Embryonic facial prominence (tissue), 1 donor: ENCODE measurements around the gene SEMA3C.

Experiments used
- DNase-seq: peaks from one replicate; pipeline ENCODE4 v3.0.0-alpha.2; 2016; ENCODE audit errors: extremely low spot score

The SEMA3C gene

GRCh38 chr7:80734011-80734410, 184.8 kb downstream of the SEMA3C start:
- no peak for DNase-seq

- no peak for DNase-seq
These were observed 185.4 kb downstream of the SEMA3C start for GRCh38 chr7:80733333-80733915.

- DNase-seq, result no peak
These were observed 186.2 kb downstream of the SEMA3C start for GRCh38 chr7:80732630-80733029.

- DNase-seq, result no peak
These were observed 187.6 kb downstream of the SEMA3C start for GRCh38 chr7:80731281-80731680.

DNA sequence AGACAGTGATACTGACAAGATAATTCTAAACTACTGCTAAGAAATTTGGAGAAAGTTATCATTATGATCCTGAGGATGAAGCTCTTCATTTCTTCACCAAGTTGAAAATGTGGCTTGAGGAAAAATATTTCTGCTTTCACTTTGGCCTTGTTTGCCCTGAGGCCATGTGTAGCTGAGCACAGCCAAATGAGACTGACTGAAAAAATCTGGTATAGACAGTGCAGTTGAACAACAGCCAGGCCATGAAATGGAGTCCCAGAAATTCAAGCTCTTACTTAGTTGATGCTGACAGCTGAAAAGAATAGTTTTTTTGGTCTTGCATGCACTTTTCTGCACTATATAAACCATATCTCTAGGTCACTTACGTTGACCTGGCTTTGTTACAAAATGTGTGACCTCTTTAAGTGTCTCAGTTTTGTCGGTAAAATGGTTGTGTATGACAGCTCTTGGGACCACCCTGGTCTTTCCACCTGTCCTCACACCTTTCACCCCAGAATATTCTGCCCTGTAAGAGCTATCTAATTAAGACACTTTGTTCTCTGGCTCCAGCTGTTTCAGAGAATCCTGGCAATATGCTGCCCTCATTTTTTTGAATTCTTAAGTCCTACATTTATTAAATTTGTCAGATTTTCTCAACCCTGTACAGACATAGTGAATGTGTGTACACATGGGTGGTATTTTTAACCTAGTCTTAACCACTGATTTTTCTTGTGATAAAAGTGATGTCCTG, 189.1 kb downstream of the SEMA3C start:
- DNase-seq, result no peak

DNA sequence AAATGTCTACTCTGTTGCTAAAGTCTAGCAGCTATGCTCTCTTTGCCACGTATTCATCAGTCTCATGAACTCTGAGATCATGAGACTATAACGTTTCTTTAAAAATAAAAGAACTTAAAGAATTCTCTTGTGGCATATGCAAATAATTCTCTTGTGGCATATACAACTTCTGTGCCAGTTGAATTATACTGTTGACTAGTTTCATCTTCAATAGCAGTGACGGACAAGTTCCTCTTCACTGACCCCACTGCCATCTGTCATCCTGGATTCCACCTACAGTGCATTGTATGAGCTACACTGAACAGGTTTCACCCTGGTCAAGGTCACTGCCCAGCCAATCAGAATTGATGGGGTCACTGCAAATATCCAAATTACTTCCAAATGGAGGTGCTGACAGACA, 192.2 kb downstream of the SEMA3C start:
- no peak for DNase-seq

DNA sequence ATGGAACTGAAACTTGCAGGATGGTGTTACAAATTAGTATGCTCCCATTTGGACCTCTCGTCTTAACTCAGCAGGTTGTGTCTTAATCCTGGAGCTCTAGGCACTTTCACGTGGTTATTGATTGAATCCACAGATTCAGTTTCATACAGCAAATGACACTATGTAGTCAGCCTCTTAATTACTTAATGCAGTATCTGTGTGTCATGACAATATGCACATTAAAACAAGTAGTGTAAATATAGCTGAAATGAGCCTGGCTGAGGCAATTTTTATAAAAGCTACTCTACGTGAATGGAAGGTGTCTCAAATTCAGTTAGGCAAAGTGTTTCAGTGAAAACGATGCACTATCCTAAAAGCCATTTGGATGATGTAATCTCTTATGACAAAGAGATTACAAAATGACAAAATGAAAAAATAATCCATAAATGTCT, 193.7 kb downstream of the SEMA3C start:
- no peak for DNase-seq

GRCh38 chr7:80724249-80724871, 194.5 kb downstream of the SEMA3C start:
- DNase-seq, result no peak

DNA sequence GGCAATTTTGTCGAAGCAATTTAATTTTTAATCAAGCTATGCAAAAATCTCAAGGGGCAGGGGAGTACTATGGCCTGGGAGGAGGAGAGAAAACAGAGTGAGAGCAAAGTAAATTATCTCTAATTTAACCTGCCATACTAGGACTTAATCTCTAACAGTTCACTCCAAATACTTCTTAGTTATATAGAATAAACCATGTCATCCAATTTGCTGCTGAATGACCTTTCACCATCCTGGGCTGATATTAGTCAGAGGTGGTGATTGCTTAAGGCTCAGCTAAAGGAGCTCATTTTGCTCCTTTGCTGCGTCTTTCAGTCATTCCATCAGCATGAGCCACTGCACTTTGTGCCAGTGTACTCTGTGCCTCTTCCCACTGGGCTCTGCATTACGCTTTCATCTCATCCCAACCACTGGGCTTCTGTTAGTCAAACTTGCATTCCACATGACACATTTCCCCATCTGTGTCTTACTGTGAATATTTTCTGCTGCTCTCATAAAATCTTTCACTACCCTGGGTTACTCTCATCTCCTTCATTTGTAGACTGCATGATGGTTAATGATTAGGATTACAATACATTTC, 196.1 kb downstream of the SEMA3C start:
- DNase-seq, result no peak

DNA sequence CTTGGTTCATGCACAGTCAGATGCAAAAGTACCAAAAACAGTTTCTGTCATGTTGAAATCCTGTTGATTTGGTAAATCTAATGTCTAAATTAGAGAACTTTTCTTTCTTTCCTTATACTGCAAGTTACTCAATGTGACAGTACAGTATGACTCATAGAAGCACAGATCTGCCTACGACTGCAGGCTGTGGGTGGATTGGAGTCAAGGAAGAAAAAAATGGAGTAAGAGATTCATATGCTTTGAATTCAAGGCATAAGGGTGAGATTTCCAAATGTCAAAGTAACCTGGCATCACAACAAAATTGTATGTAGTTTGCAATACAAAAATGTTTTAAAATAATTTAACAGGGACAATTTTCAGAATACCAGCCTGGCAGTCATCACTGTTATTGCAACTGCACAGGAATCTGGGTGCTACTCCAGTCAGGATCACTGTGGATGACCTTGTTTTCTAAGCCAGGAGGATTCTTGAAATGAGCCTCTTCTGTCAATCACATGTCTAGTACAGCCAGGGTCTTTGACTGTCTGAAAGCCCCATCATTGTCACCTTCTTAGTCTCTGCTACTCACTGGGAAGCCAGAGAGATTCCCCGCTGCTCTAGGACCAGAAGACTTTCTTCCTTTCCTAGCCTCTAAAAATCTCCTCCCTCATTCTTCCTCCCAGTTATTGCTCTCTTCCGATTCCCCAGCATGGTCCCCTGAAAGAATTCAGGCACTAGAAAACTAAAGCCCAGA, 196.8 kb downstream of the SEMA3C start:
- no peak for DNase-seq

- DNase-seq, result no peak
These were observed 198.7 kb downstream of the SEMA3C start for GRCh38 chr7:80720146-80720545.

DNA sequence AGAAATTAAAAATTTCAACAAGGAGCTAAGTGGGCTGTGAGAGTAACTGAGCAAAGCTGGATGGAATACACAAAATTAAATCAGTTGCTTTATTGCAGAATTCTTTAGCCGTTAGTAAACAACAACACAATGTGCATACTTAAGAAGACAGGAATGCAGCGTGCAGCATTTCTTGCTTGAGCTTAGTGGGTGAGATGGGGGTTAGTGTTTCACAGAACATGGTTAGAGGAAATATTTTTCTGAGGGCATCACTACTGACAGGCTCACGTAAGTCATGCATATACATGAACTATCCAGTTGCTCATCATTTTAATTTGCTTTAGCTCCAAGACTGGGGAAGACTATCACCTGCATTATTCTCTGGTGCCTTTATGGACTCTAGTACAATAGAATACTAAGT, 199.6 kb downstream of the SEMA3C start:
- DNase-seq, result no peak

DNA sequence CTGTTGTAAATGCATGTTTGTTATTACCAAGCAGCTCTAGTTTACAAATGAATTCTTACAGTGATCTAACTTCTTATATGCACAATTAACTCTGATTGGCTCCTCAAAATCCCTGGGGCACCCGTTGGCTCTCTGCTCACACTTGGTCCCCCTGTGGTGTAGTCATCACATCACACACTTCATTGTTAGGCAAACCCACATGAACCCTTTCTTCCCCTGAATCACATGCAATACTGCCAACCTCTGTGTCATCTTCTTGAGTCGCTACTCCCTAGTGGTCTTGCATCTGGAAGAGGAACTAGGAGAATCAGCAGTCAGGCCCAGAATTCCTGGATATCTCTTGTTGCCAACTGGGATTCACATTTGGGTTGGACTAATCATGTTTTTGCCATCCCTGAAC, 207.3 kb downstream of the SEMA3C start:
- no peak for DNase-seq

DNA sequence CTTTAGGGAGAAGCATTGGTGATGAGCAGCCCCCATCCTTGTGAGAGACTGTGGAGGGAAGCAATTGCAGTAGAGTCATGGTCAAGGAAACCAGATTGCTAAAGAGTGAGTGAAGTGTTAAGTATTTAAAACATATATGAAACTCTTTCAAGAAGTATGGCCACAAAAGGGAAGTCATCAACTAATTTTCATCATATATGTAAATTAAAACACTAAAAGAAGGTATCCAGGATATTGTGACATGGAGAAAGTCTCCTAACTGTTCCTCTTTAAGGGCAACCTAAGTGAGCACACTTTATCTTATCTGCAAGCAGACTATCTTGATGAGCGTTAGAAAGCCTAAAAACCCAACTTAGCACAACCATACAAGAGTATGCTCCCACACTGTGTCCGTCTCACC, 210.7 kb downstream of the SEMA3C start:
- DNase-seq, result no peak

DNA sequence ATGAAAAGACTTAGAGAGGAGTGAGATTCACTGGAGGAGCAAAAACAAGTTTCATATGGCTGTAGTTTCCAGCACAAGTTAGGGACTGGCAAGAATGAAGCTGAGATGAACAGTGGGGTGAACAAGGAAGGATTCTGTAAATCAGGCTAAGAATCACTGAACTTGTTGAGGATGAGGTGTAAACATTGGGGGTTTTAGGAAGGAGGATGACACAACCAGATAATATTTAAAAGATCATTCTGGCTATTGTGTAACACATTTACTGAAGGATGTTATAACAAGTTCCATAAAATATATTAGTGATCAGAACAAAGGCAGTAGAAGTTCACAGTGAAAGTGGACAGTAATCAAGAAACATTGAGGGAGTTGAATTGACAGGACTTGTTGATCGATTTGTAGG, 211.5 kb downstream of the SEMA3C start:
- DNase-seq, result no peak

- DNase-seq, result no peak
These were observed 213.6 kb downstream of the SEMA3C start for GRCh38 chr7:80705130-80705781.

DNA sequence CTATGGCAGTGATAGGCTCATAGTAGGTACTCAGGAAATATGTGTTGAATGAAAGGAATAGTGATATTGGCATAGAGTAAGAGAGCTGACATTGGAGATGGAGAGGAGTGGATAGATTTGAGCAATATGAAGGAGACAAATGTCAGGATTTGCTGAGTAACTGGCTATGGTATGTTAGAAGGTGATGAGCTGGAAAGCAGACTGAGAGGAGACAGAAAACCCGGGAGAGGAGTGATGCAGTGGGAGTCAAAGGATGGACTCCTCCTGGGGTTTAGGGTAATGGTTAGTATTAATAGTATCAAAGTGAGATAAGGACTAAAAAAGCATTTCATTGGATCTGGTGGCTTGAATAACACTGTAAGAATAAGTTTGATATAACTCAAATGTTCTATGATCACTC, 215.6 kb downstream of the SEMA3C start:
- DNase-seq, result no peak

DNA sequence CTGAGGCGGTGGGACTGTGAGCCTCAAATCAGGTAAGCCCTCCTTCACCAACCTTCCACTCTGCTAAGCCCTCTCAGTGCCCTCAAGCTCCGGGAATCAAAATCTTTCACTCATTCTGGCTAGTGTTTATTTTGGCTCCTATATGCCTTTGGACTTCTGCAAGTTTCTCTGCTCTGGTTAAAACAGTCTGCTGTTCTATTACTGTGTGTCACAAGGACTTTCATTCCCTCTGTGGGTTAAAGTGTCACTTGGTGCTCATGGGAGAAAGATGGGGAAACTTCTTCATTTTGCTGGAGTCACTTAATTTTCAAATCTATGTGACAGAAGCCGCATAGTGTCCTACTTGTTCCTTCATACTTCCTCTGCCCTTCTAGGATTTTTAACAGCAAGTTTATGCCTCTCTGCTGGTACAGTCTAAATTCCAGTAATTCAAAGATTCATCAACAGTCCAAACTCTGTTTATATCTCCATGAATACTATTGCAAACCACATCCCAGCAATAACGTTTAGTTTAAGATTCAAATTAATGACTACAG, 219.1 kb downstream of the SEMA3C start:
- DNase-seq, result no peak

GRCh38 chr7:80699045-80699638, 219.7 kb downstream of the SEMA3C start:
- DNase-seq, result peak; percentile 61
